ENCODE results near the gene AKAP5. TPM values are rescaled to one million over a fixed set of nuclear protein-coding genes. Genes with fewer than 3 reads are reported as not detected.
A peak's percentile ranks its signal among the peaks of the same experiment; 100 is the strongest.

The AKAP5 gene
- total RNA-seq, 1 donor from 2014 or later = 0.15 TPM

DNA sequence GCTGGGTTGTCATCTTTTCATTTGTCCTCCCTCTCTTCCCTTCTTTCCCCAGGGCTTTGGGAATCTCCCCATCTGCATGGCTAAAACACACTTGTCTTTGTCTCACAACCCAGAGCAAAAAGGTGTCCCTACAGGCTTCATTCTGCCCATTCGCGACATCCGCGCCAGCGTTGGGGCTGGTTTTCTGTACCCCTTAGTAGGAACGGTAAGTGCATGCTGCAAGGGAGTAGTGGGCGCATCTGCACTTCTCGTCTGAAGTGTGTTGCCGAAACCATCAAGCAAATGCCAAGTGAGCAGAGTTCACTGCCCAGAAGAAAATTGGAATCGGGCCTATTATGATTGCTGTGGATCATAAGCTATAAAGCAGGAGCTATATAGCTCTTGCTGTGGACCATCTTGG is 10.6 kb upstream of the AKAP5 start:
- H3K36me3 Mint-ChIP-seq (ENCODE audit: unreplicated experiment) = no peaks in the 10 kb centered on the region
- H3K9me3 Mint-ChIP-seq (ENCODE audit: unreplicated experiment) = no peaks in the 10 kb centered on the region
- DNase-seq = no peak
- peak overlapping the region; percentile 92 for H3K27ac Mint-ChIP-seq (ENCODE audit: unreplicated experiment)
- peak overlapping the region; percentile 28 for H3K4me3 Mint-ChIP-seq (ENCODE audit: unreplicated experiment)
- TF ChIP-seq, protein P1, sequence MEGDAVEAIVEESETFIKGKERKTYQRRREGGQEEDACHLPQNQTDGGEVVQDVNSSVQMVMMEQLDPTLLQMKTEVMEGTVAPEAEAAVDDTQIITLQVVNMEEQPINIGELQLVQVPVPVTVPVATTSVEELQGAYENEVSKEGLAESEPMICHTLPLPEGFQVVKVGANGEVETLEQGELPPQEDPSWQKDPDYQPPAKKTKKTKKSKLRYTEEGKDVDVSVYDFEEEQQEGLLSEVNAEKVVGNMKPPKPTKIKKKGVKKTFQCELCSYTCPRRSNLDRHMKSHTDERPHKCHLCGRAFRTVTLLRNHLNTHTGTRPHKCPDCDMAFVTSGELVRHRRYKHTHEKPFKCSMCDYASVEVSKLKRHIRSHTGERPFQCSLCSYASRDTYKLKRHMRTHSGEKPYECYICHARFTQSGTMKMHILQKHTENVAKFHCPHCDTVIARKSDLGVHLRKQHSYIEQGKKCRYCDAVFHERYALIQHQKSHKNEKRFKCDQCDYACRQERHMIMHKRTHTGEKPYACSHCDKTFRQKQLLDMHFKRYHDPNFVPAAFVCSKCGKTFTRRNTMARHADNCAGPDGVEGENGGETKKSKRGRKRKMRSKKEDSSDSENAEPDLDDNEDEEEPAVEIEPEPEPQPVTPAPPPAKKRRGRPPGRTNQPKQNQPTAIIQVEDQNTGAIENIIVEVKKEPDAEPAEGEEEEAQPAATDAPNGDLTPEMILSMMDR (IDR thresholded peaks at IDR 0.05; ENCODE audit: partially characterized antibody, unreplicated experiment) = no peak
- H3K4me1 Mint-ChIP-seq (ENCODE audit: low read depth, unreplicated experiment) = peaks cover 12% of the 10 kb centered on the region
- H3K27me3 Mint-ChIP-seq (ENCODE audit: unreplicated experiment) = no peaks in the 10 kb centered on the region

DNA sequence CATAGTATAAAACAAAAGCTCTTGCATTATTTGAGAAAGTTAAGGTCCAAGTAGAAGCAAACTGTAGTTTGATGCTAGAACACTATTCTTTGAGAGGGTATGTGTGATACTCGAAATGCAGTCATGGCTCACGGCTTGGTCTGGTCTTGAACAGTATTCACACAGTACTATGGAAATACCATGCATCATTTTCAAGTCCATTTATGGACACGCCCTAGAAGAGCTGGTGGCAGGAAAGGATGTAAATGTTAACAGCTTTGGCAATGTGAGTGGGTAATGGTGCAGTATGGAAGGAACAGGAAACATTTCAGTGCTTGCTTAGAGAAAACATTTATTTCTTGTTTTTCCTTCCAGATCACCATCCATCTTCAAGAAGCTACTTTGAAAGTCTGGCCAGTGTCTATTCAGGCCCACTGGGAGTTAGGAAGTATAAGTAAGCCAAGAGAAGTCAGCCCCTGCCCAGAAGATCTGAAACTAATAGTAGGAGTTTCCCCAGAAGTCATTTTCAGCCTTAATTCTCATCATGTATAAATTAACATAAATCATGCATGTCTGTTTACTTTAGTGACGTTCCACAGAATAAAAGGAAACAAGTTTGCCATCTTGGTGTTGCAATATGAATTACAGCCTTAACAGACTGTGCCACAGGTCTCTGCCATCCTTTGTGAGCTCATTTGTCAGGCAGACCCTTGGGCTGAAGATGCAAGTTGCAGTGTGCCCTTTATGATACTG is 5.7 kb upstream of the AKAP5 start:
- no peaks in the 10 kb centered on the region for H3K27me3 Mint-ChIP-seq (ENCODE audit: unreplicated experiment)
- H3K36me3 Mint-ChIP-seq (ENCODE audit: unreplicated experiment) = no peaks in the 10 kb centered on the region
- no peak overlapping the region for H3K4me3 Mint-ChIP-seq (ENCODE audit: unreplicated experiment)
- peaks cover 10% of the 10 kb centered on the region for H3K4me1 Mint-ChIP-seq (ENCODE audit: low read depth, unreplicated experiment)
- DNase-seq = no peak
- TF ChIP-seq, protein P1 (IDR thresholded peaks at IDR 0.05; ENCODE audit: partially characterized antibody, unreplicated experiment) = no peak
- H3K9me3 Mint-ChIP-seq (ENCODE audit: unreplicated experiment) = no peaks in the 10 kb centered on the region
- no peak overlapping the region for H3K27ac Mint-ChIP-seq (ENCODE audit: unreplicated experiment)

DNA sequence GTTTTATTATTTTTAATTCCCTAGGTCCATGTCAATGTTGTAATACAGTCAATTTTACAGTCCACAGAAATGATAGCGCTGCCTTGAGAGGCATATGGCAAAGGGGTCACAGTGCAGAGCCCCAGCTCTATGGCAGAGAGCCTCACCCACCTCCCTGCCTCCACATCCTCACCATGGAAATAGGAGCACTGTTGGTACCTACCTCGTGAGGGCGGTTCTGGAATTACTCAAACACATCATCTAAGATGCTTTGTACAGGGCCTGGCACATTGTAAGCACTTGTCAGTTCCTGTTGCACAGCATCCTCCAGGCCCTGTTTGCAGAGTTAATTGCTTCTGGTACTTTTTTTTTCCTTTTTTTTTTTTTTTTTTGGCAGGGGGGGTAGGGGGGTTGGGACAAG is 4.1 kb upstream of the AKAP5 start:
- Mint-ChIP-seq H3K9me3 (ENCODE audit: unreplicated experiment) (peaks cover 2% of the 10 kb centered on the region), H3K4me3 (ENCODE audit: unreplicated experiment) (no peak overlapping the region), H3K36me3 (ENCODE audit: unreplicated experiment) (no peaks in the 10 kb centered on the region), H3K27me3 (ENCODE audit: unreplicated experiment) (peaks cover 5% of the 10 kb centered on the region), H3K27ac (ENCODE audit: unreplicated experiment) (no peak overlapping the region), H3K4me1 (ENCODE audit: low read depth, unreplicated experiment) (peaks cover 6% of the 10 kb centered on the region)
- TF ChIP-seq, protein P1 (IDR thresholded peaks at IDR 0.05; ENCODE audit: partially characterized antibody, unreplicated experiment) = no peak
- no peak for DNase-seq

DNA sequence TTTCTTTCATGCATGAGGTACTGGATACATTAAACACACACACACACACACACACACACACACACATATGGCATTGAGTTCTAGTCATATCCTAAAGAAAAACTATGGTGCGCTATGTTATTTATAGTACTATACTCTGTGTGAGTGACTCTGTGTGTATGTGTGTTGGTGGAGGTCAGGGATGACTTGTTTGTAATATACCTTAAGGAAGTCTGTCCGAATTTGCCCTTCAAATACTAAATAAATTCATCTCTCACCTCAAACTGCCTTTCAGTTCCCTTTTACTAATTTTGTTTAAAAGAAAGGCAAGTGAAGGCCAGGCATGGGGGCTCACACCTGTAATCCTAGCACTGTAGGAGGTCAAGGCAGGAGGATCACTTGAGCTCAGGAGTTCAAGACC is 2.1 kb upstream of the AKAP5 start:
- TF ChIP-seq, protein P1 (IDR thresholded peaks at IDR 0.05; ENCODE audit: partially characterized antibody, unreplicated experiment) = no peak
- H3K9me3 Mint-ChIP-seq (ENCODE audit: unreplicated experiment) = peaks cover 2% of the 10 kb centered on the region
- no peak overlapping the region for H3K4me3 Mint-ChIP-seq (ENCODE audit: unreplicated experiment)
- H3K4me1 Mint-ChIP-seq (ENCODE audit: low read depth, unreplicated experiment) = peaks cover 6% of the 10 kb centered on the region
- no peaks in the 10 kb centered on the region for H3K36me3 Mint-ChIP-seq (ENCODE audit: unreplicated experiment)
- peaks cover 6% of the 10 kb centered on the region for H3K27me3 Mint-ChIP-seq (ENCODE audit: unreplicated experiment)
- no peak for DNase-seq
- H3K27ac Mint-ChIP-seq (ENCODE audit: unreplicated experiment) = no peak overlapping the region

DNA sequence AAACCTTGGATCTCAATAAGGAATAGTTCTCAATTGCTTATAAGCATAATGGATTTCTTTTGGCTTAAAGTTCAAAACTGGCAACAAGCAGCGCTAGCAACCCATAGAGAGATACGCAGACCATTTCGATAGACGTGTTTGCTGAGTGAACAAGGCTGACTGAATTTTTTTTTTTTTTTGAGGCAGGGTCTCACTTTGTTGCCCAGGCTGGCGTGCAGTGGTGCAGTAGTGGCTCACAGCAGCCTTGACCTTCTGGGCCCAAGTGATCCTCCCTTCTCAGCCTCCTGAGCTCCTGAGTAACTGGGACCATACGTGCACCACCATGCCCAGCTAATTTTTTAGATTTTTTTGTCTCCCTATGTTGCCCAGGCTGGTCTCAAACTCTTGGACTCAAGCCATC is 1.4 kb upstream of the AKAP5 start:
- no peak overlapping the region for H3K27ac Mint-ChIP-seq (ENCODE audit: unreplicated experiment)
- DNase-seq = no peak

More for the DNA sequence above, 1.4 kb upstream of the AKAP5 start:
- H3K4me1 Mint-ChIP-seq (ENCODE audit: low read depth, unreplicated experiment) = peaks cover 2% of the 10 kb centered on the region
- no peak overlapping the region for H3K4me3 Mint-ChIP-seq (ENCODE audit: unreplicated experiment)
- peaks cover 2% of the 10 kb centered on the region for H3K9me3 Mint-ChIP-seq (ENCODE audit: unreplicated experiment)
- TF ChIP-seq, protein P1 (IDR thresholded peaks at IDR 0.05; ENCODE audit: partially characterized antibody, unreplicated experiment) = no peak
- peaks cover 6% of the 10 kb centered on the region for H3K27me3 Mint-ChIP-seq (ENCODE audit: unreplicated experiment)
- H3K36me3 Mint-ChIP-seq (ENCODE audit: unreplicated experiment) = no peaks in the 10 kb centered on the region

Data from glutamatergic neuron (in vitro differentiated cells).